K562 (cell line): ENCODE measurements around the gene IGFBP4. TPM values are rescaled to one million over a fixed set of nuclear protein-coding genes. Genes with fewer than 3 reads are reported as not detected.

ENCODE experiments used
- ARID1B ChIP-seq: fragments of 450-650 bp; IDR thresholded peaks from 2 replicates; pipeline ENCODE4 v1.6.1; 2016; ENCODE audit warnings: antibody characterized with exemption, mild to moderate bottlenecking, inconsistent platforms
- BDP1 ChIP-seq: IDR thresholded peaks from 3 replicates; pipeline ENCODE4 v1.6.1; 2011; ENCODE audit not compliant: insufficient read length, insufficient read depth
- RBFOX2 ChIP-seq: fragments of 200-400 bp; formaldehyde crosslinking; IDR thresholded peaks from 2 replicates; pipeline ENCODE4 v1.6.1; 2017; ENCODE audit warnings: low read depth, mild to moderate bottlenecking, low read length, moderate library complexity
- SP2 ChIP-seq: IDR thresholded peaks from 2 replicates; pipeline ENCODE4 v1.6.1; 2011; ENCODE audit warnings: mild to moderate bottlenecking, low read depth, low read length, moderate library complexity; ENCODE audit not compliant: poor library complexity, severe bottlenecking; ENCODE audit errors: extremely low read depth
- SUPT5H ChIP-seq: fragments of 450-650 bp; IDR thresholded peaks from 2 replicates; pipeline ENCODE4 v1.6.1; 2016
- THRAP3 ChIP-seq: fragments of 450-650 bp; IDR thresholded peaks from 2 replicates; pipeline ENCODE4 v1.6.1; 2016; ENCODE audit warnings: mild to moderate bottlenecking, inconsistent platforms, borderline replicate concordance
- ZFP36 ChIP-seq: fragments of 150-350 bp; IDR thresholded peaks from 2 replicates; pipeline ENCODE4 v1.6.1; 2018; ENCODE audit warnings: low read length, low read depth; ENCODE audit not compliant: partially characterized antibody
- ZFX ChIP-seq: sonication (generic); formaldehyde crosslinking; IDR thresholded peaks from 2 replicates; pipeline ENCODE4 v1.8.0; 2022; ENCODE audit warnings: mild to moderate bottlenecking, missing genetic modification reagents, moderate library complexity
- polyA plus RNA-seq, 8 experiments: library from polyadenylated mRNA; depleted of rRNA in 4 of 8; stranded (reverse) in 5 of 8; unstranded in 3 of 8; fragments of >200 nt; fragmentation: Nextera tagmentation in 2 of 8; fragmentation: Illumina TruSeq in 1 of 8; extraction: Ambion mirVana in 2 of 8; extraction: Trizol in 1 of 8; gene quantifications; 2 replicates each; pipeline versions ENCODE4 v1.2.1 to v1.2.3, GENCODE V29; 2011 to 2014; ENCODE audit warnings: inconsistent platforms in 1 of 8, missing spikeins in 1 of 8
- total RNA-seq, 7 experiments: library from RNA; depleted of rRNA in 6 of 7; stranded (reverse); fragments of >200 nt in 6 of 7; fragmentation: Illumina TruSeq in 2 of 7; extraction: Trizol in 2 of 7; gene quantifications; 2 replicates each; pipeline versions ENCODE4 v1.2.1 to v1.2.3, GENCODE V29; 2011 to 2021; ENCODE audit warnings: low replicate concordance in 1 of 7
- TF ChIP-seq, protein P1 (sequence below): fragments of 450-650 bp; IDR thresholded peaks from 2 replicates; pipeline ENCODE4 v1.6.1; 2016; ENCODE audit warnings: mild to moderate bottlenecking, moderate library complexity
- TF ChIP-seq, protein P2 (sequence below): fragments of 450-650 bp; IDR thresholded peaks from 2 replicates; pipeline ENCODE4 v1.6.1; 2016; ENCODE audit warnings: mild to moderate bottlenecking
- TF ChIP-seq, protein P3 (sequence below): sonication (generic); formaldehyde crosslinking; IDR thresholded peaks from 2 replicates; pipeline ENCODE4 v1.5.0; 2020; ENCODE audit warnings: missing genetic modification reagents

IGFBP4 gene
- total and polyA plus RNA-seq, 9 of the 15 experiments (the other 6 are each of a cell fraction or from before 2014, with no cell fraction given), result 8.8 to 99.8 (median 18.6) TPM

DNA sequence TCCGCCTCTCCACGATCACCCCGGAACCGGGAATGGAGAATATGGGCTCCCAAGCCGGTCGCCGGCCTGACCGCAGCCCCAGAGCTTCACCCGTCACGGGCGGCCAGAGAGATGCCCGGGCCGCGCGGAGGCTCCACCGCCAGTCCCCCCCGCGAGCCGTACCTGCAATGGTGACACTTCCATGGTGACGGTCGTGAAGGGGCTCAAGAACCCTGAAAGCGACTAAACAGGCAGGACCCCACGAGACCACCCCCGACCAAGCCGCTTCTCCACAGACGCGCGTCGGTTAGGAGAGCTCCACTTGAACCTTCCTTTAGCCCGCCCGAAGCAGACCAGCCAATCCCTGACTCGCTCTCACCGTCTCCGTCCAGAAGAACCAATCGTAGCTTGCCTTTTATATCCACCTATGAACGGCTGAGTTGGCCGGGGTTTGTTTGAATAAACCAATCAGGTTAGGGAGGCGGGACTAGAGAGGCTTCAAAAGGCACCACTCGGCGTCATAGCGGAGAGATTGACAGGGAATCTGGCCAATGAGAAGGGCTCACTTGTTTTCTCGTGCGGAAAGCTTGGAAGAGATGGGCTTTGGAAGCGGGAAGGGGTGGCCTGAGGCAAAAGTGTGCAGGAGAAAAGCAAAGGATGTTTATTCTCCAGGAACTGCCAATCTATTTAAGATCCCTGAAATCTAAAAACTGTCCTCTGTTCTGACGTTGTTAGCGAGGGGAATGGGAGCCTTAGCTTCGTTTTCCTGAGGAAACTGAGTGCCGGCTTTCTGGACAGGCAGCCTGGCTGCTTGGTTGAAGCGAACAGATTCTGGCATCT, 25.4 kb upstream of the IGFBP4 start, which contains the start of gene TOP2A (continued):
- TF ChIP-seq ZFX, result peak; percentile 49; the same call in 1 of the 2 replicates
- TF ChIP-seq SUPT5H, result peak; percentile 93
- TF ChIP-seq, protein P1, sequence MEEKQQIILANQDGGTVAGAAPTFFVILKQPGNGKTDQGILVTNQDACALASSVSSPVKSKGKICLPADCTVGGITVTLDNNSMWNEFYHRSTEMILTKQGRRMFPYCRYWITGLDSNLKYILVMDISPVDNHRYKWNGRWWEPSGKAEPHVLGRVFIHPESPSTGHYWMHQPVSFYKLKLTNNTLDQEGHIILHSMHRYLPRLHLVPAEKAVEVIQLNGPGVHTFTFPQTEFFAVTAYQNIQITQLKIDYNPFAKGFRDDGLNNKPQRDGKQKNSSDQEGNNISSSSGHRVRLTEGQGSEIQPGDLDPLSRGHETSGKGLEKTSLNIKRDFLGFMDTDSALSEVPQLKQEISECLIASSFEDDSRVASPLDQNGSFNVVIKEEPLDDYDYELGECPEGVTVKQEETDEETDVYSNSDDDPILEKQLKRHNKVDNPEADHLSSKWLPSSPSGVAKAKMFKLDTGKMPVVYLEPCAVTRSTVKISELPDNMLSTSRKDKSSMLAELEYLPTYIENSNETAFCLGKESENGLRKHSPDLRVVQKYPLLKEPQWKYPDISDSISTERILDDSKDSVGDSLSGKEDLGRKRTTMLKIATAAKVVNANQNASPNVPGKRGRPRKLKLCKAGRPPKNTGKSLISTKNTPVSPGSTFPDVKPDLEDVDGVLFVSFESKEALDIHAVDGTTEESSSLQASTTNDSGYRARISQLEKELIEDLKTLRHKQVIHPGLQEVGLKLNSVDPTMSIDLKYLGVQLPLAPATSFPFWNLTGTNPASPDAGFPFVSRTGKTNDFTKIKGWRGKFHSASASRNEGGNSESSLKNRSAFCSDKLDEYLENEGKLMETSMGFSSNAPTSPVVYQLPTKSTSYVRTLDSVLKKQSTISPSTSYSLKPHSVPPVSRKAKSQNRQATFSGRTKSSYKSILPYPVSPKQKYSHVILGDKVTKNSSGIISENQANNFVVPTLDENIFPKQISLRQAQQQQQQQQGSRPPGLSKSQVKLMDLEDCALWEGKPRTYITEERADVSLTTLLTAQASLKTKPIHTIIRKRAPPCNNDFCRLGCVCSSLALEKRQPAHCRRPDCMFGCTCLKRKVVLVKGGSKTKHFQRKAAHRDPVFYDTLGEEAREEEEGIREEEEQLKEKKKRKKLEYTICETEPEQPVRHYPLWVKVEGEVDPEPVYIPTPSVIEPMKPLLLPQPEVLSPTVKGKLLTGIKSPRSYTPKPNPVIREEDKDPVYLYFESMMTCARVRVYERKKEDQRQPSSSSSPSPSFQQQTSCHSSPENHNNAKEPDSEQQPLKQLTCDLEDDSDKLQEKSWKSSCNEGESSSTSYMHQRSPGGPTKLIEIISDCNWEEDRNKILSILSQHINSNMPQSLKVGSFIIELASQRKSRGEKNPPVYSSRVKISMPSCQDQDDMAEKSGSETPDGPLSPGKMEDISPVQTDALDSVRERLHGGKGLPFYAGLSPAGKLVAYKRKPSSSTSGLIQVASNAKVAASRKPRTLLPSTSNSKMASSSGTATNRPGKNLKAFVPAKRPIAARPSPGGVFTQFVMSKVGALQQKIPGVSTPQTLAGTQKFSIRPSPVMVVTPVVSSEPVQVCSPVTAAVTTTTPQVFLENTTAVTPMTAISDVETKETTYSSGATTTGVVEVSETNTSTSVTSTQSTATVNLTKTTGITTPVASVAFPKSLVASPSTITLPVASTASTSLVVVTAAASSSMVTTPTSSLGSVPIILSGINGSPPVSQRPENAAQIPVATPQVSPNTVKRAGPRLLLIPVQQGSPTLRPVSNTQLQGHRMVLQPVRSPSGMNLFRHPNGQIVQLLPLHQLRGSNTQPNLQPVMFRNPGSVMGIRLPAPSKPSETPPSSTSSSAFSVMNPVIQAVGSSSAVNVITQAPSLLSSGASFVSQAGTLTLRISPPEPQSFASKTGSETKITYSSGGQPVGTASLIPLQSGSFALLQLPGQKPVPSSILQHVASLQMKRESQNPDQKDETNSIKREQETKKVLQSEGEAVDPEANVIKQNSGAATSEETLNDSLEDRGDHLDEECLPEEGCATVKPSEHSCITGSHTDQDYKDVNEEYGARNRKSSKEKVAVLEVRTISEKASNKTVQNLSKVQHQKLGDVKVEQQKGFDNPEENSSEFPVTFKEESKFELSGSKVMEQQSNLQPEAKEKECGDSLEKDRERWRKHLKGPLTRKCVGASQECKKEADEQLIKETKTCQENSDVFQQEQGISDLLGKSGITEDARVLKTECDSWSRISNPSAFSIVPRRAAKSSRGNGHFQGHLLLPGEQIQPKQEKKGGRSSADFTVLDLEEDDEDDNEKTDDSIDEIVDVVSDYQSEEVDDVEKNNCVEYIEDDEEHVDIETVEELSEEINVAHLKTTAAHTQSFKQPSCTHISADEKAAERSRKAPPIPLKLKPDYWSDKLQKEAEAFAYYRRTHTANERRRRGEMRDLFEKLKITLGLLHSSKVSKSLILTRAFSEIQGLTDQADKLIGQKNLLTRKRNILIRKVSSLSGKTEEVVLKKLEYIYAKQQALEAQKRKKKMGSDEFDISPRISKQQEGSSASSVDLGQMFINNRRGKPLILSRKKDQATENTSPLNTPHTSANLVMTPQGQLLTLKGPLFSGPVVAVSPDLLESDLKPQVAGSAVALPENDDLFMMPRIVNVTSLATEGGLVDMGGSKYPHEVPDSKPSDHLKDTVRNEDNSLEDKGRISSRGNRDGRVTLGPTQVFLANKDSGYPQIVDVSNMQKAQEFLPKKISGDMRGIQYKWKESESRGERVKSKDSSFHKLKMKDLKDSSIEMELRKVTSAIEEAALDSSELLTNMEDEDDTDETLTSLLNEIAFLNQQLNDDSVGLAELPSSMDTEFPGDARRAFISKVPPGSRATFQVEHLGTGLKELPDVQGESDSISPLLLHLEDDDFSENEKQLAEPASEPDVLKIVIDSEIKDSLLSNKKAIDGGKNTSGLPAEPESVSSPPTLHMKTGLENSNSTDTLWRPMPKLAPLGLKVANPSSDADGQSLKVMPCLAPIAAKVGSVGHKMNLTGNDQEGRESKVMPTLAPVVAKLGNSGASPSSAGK, result peak; percentile 88
- TF ChIP-seq THRAP3, result no peak
- no peak for TF ChIP-seq BDP1
- TF ChIP-seq RBFOX2, result peak; percentile 97
- peak; percentile 18 for TF ChIP-seq ZFP36
- TF ChIP-seq, protein P2, sequence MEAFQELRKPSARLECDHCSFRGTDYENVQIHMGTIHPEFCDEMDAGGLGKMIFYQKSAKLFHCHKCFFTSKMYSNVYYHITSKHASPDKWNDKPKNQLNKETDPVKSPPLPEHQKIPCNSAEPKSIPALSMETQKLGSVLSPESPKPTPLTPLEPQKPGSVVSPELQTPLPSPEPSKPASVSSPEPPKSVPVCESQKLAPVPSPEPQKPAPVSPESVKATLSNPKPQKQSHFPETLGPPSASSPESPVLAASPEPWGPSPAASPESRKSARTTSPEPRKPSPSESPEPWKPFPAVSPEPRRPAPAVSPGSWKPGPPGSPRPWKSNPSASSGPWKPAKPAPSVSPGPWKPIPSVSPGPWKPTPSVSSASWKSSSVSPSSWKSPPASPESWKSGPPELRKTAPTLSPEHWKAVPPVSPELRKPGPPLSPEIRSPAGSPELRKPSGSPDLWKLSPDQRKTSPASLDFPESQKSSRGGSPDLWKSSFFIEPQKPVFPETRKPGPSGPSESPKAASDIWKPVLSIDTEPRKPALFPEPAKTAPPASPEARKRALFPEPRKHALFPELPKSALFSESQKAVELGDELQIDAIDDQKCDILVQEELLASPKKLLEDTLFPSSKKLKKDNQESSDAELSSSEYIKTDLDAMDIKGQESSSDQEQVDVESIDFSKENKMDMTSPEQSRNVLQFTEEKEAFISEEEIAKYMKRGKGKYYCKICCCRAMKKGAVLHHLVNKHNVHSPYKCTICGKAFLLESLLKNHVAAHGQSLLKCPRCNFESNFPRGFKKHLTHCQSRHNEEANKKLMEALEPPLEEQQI, result peak; percentile 91
- TF ChIP-seq, protein P3, sequence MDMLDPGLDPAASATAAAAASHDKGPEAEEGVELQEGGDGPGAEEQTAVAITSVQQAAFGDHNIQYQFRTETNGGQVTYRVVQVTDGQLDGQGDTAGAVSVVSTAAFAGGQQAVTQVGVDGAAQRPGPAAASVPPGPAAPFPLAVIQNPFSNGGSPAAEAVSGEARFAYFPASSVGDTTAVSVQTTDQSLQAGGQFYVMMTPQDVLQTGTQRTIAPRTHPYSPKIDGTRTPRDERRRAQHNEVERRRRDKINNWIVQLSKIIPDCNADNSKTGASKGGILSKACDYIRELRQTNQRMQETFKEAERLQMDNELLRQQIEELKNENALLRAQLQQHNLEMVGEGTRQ (CRISPR knock-in tag), result no peak
- TF ChIP-seq SP2, result peak; percentile 85
- peak; percentile 14; the same call in 1 of the 2 replicates for TF ChIP-seq ARID1B
